WTC11 (cell line): Measurements from ENCODE around the gene TECR. TPM values are rescaled to one million over a fixed set of nuclear protein-coding genes. Genes with fewer than 3 reads are reported as not detected.

Experiments used
- ARID4B ChIP-seq: sonication (generic); formaldehyde crosslinking; IDR thresholded peaks from 2 replicates; pipeline ENCODE4 v1.8.0; 2023; ENCODE audit warnings: missing genetic modification reagents, mild to moderate bottlenecking, borderline replicate concordance
- ATF1 ChIP-seq: sonication (generic); formaldehyde crosslinking; IDR thresholded peaks from 2 replicates; pipeline ENCODE4 v1.8.1; 2023; ENCODE audit warnings: mild to moderate bottlenecking, moderate library complexity, missing genetic modification reagents
- ATF3 ChIP-seq: sonication (generic); formaldehyde crosslinking; conservative IDR thresholded peaks from 2 replicates; pipeline ENCODE4 v1.8.1; 2022; ENCODE audit warnings: mild to moderate bottlenecking, missing genetic modification reagents
- CBFB ChIP-seq: sonication (generic); formaldehyde crosslinking; IDR thresholded peaks from 2 replicates; pipeline ENCODE4 v1.8.1; 2022; ENCODE audit warnings: mild to moderate bottlenecking, low read depth, missing genetic modification reagents
- ELF4 ChIP-seq: sonication (generic); formaldehyde crosslinking; IDR thresholded peaks from 2 replicates; pipeline ENCODE4 v1.8.1; 2022; ENCODE audit warnings: low read depth, mild to moderate bottlenecking, moderate library complexity, missing genetic modification reagents
- ESRRA ChIP-seq: sonication (generic); formaldehyde crosslinking; IDR thresholded peaks from 2 replicates; pipeline ENCODE4 v1.8.1; 2022; ENCODE audit warnings: mild to moderate bottlenecking, missing genetic modification reagents, borderline replicate concordance
- FOXP1 ChIP-seq: sonication (generic); formaldehyde crosslinking; IDR thresholded peaks from 2 replicates; pipeline ENCODE4 v1.8.0; 2022; ENCODE audit warnings: missing genetic modification reagents, mild to moderate bottlenecking, moderate library complexity, borderline replicate concordance
- GABPB1 ChIP-seq: sonication (generic); formaldehyde crosslinking; IDR thresholded peaks from 2 replicates; pipeline ENCODE4 v1.8.1; 2023; ENCODE audit warnings: mild to moderate bottlenecking, missing genetic modification reagents
- HMGXB4 ChIP-seq: sonication (generic); formaldehyde crosslinking; IDR thresholded peaks from 2 replicates; pipeline ENCODE4 v1.8.1; 2023; ENCODE audit warnings: mild to moderate bottlenecking, moderate library complexity, missing genetic modification reagents
- JAZF1 ChIP-seq: fragments of 250-450 bp; sonication (Bioruptor Pico); IDR thresholded peaks from 2 replicates; pipeline ENCODE4 v1.9.0; 2021; ENCODE audit warnings: moderate library complexity, mild to moderate bottlenecking, inconsistent platforms
- JUN ChIP-seq: sonication (generic); formaldehyde crosslinking; IDR thresholded peaks from 2 replicates; pipeline ENCODE4 v1.8.0; 2023; ENCODE audit warnings: mild to moderate bottlenecking, missing genetic modification reagents
- MAX ChIP-seq: sonication (generic); formaldehyde crosslinking; IDR thresholded peaks from 2 replicates; pipeline ENCODE4 v1.8.0; 2022; ENCODE audit warnings: mild to moderate bottlenecking, missing genetic modification reagents
- MXD4 ChIP-seq: fragments of 250-450 bp; sonication (Bioruptor Pico); IDR thresholded peaks from 2 replicates; pipeline ENCODE4 v1.8.0; 2021; ENCODE audit warnings: mild to moderate bottlenecking, moderate library complexity, borderline replicate concordance
- MYBL2 ChIP-seq: sonication (generic); formaldehyde crosslinking; IDR thresholded peaks from 2 replicates; pipeline ENCODE4 v1.8.1; 2023; ENCODE audit warnings: mild to moderate bottlenecking, moderate library complexity, missing genetic modification reagents
- NFATC4 ChIP-seq: fragments of 250-450 bp; sonication (Bioruptor Pico); IDR thresholded peaks from 2 replicates; pipeline ENCODE4 v1.9.0; 2021; ENCODE audit warnings: mild to moderate bottlenecking
- NR3C1 ChIP-seq: sonication (generic); formaldehyde crosslinking; conservative IDR thresholded peaks from 2 replicates; pipeline ENCODE4 v1.8.1; 2023; ENCODE audit warnings: low read depth, mild to moderate bottlenecking, missing genetic modification reagents
- PREB ChIP-seq: sonication (generic); formaldehyde crosslinking; IDR thresholded peaks from 2 replicates; pipeline ENCODE4 v1.8.1; 2022; ENCODE audit warnings: mild to moderate bottlenecking, missing genetic modification reagents, moderate library complexity, borderline replicate concordance
- PRRX2 ChIP-seq: fragments of 250-450 bp; sonication (Bioruptor Pico); IDR thresholded peaks from 2 replicates; pipeline ENCODE4 v1.8.0; 2021; ENCODE audit warnings: mild to moderate bottlenecking
- ZMAT4 ChIP-seq: fragments of 250-450 bp; sonication (Bioruptor Pico); IDR thresholded peaks from 2 replicates; pipeline ENCODE4 v1.9.0; 2021; ENCODE audit warnings: mild to moderate bottlenecking
- ZNF232 ChIP-seq: sonication (generic); formaldehyde crosslinking; IDR thresholded peaks from 2 replicates; pipeline ENCODE4 v1.8.0; 2022; ENCODE audit warnings: mild to moderate bottlenecking, missing genetic modification reagents
- ZNF532 ChIP-seq: fragments of 250-450 bp; sonication (Bioruptor Pico); IDR thresholded peaks from 2 replicates; pipeline ENCODE4 v1.9.0; 2021; ENCODE audit warnings: mild to moderate bottlenecking, borderline replicate concordance
- ZSCAN18 ChIP-seq: fragments of 250-450 bp; sonication (Bioruptor Pico); IDR thresholded peaks from 2 replicates; pipeline ENCODE4 v2.1.2; 2022; ENCODE audit warnings: mild to moderate bottlenecking, moderate library complexity
- total RNA-seq: library from RNA; stranded (reverse); gene quantifications from 3 replicates; pipeline ENCODE4 v1.2.3, GENCODE V29; 2021

Gene TECR
- total RNA-seq, 1 experiment from 2014 or later = 161 TPM

- TF ChIP-seq NR3C1 (no peak), HMGXB4 (peak; percentile 86), MXD4 (CRISPR knock-in tag) (no peak), ZNF532 (no peak), ESRRA (CRISPR knock-in tag) (no peak), FOXP1 (CRISPR knock-in tag) (no peak), JUN (CRISPR knock-in tag) (peak; percentile 76; the same call in 1 of the 2 replicates), ZMAT4 (CRISPR knock-in tag) (peak; percentile 32; the same call in 1 of the 2 replicates), PRRX2 (CRISPR knock-in tag) (no peak), ZSCAN18 (CRISPR knock-in tag) (no peak), ARID4B (peak; percentile 83), GABPB1 (CRISPR knock-in tag) (no peak), ELF4 (CRISPR knock-in tag) (no peak), ATF1 (0 out of 2 replicates have a peak, but pooled peaks have one; percentile 43), PREB (no peak), ZNF232 (no peak), JAZF1 (CRISPR knock-in tag) (no peak), CBFB (CRISPR knock-in tag) (no peak), NFATC4 (peak; percentile 72; the same call in 1 of the 2 replicates), MAX (peak; percentile 23; the same call in 1 of the 2 replicates), MYBL2 (peak; percentile 88), ATF3 (CRISPR knock-in tag) (no peak)
These were observed 11.4 kb upstream of the TECR start, which contains the start of gene DNAJB1 (continued) for GRCh38 chr19:14517840-14518505.
